Lung microvascular endothelial cell (primary cell): ENCODE data around the gene CPED1. TPM values are rescaled to one million over a fixed set of nuclear protein-coding genes. Genes with fewer than 3 reads are reported as not detected.
A peak's percentile ranks its signal among the peaks of the same experiment; 100 is the strongest.

Source experiments
- DNase-seq, 2 donors: peaks; one replicate each; pipeline versions ENCODE4 v3.0.0 to v3.0.0-alpha.2; 2010; ENCODE audit warnings: low read depth in 2 of 2
- total RNA-seq: library from RNA; depleted of rRNA; stranded (reverse); fragments of >200 nt; gene quantifications from 2 replicates; pipeline ENCODE4 v1.2.1, GENCODE V29; 2014

The CPED1 gene
- 0.20 and 0.87 TPM in 2 replicates for total RNA-seq

DNA sequence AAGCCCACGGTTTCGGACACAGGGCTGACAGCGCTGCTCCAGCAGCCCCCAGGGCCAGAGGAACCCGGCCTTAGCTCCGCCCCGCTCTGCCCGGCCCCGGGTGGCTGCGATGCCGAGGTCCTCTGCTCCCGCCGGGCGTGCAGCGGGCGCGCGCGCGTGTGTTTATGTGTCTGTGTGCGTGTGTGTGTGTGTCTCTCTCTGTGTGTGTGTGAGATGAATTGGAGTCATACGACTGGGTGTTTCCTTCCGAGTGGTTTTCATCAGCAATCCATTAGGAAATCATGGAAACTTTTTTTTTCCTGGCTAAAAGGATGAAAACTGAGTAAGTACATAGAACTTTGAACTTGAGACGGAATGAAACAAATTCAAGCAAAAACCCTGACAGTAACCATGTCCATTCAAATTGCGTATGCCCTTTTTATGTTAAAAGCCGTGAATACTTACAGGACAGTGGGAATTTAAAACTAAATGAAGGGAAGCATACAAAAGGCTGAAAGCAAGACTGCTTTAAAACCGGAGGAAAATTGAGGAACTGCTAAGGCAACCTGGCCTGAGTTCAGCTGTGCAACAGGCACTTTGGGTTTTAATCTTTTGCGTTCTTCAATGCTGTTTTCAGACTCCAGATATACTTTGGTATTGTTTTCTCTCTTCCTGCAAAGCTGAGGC is at the start of gene CPED1:
TSS of gene CPED1 (plus strand) at position 121 of the 666 bp plus-strand sequence. CDS start 911 bp downstream, outside the sequence.
- DNase-seq: peak; percentile 83 to 84

DNA sequence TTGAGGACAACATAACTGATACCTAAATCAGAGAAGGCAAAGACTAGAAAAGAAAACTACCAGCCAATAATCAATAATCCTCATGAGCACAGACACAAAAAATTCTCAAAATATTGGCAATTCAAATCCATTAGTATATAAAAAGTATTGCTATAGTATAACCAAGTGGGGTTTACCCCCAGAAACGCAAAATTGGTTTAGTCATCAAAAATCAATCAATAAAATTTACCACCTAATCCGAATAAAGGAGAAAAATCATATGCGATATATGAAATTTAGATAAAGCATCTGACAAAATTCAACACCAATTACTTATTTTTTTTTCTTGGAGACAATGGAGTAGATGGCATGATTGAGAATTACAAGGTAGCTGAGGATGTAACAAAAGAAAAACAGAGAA is 49.2 kb upstream of the CPED1 start:
- DNase-seq: no peak

DNA sequence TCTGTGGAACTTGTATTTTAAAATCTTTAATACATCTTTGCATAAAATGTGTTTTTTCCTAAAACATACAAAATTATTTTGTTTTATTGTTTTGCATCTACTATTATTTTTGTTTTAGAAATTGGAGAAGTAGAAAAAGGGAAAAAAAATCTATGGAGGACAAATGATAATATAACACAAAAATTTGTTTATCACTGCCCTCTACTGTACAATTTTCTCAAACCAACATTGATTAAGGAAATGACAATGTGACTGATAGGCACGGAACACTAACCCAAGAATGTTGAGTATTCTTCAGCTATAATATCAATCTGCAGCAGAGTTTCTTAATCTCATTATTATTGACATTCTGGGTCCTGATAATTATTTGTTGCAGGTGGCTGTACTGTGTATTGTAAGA is 47.4 kb upstream of the CPED1 start:
- peak; percentile 36 to 65 for DNase-seq

DNA sequence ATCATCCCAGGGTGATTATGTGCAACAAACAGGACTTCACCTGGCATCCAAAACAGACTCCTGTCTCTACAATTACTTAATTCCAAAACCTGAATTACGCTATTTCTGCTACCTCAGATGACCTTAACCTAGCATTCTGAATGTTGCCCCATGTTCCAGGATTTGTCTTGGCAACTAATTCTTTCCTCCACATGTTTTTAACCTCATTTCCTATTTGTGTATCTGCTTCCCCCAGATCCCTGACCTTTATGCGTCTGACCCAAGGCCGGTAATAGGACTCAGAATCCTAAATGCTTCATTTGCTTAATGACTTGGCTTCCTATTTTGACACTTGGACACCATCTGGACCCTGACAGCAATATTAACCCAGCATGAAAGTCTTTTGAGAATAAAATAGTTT is 46.7 kb upstream of the CPED1 start:
- DNase-seq: peak; percentile 91 to 94

- DNase-seq: no peak
Measured at GRCh38 chr7:120942861-120943260, 45.6 kb upstream of the CPED1 start.

GRCh38 chr7:120944826-120945562 is 43.5 kb upstream of the CPED1 start:
- DNase-seq: peak in 1 of 2 donors; percentile 31

- no peak for DNase-seq
Measured at GRCh38 chr7:120947980-120948379, 40.5 kb upstream of the CPED1 start.

GRCh38 chr7:120949393-120949911 is 39.1 kb upstream of the CPED1 start:
- DNase-seq: peak in 1 of 2 donors; percentile 44

- no peak for DNase-seq
Measured at GRCh38 chr7:120949998-120950538, 38.4 kb upstream of the CPED1 start.

DNA sequence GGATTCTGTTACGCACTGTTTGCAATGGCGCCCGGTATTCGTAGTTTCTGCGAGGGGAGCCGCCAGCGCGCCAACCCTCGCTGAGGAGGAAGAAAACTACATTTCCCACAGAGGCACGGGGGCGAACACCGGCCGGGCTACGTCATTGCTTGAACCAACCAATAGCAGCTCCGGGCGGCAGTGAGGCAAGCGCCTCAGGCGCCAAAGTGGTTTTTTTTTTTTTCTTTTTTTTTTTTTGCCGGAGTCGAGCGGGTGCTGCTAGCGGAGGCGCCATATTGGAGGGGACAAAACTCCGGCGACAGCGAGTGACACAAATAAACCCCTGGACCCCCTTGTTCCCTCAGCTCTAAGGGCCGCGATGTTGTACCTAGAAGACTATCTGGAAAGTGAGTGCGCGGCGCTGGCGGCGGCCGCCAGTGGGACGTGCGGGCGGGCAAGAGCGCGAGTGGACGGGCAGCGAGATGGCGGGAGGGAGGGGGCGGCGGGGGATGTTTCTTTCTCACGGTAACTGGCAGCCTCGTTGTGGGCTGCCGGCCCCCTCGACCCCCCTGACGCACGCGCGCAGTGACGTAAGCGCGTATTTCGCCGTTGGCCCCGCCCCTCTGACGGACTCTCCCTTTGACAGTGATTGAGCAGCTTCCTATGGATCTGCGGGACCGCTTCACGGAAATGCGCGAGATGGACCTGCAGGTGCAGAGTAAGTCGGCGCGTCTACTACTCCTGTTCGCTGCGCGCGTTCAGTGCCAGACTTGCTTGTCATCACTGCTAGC is 37.8 kb upstream of the CPED1 start, which contains the start of gene ING3:
TSS of gene ING3 (plus strand) at position 239 of the 770 bp plus-strand sequence. CDS start at position 359, 120 bp downstream.
- DNase-seq: peak; percentile 99

GRCh38 chr7:120951309-120951699 is 37.2 kb upstream of the CPED1 start:
- DNase-seq: no peak

DNA sequence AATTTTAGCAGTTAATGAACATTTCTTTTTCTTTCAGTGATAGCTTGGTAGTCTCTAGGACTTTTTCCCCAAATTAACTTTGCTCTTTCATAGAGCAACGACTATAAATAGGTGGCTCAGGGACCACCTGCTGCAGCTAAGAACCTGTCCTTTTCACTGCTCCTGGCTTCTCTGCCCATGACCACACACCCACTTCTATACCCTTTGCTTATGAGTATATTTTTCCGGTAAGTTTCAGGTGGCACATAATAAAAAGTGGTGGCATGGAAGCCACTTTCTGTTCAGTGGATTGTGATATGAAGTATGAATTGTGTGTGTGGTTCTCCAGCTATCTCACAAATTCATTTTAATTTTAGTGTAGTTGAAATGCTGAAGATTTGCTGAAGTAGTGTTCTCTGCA is 36.7 kb upstream of the CPED1 start:
- DNase-seq: peak in 1 of 2 donors; percentile 13

DNA sequence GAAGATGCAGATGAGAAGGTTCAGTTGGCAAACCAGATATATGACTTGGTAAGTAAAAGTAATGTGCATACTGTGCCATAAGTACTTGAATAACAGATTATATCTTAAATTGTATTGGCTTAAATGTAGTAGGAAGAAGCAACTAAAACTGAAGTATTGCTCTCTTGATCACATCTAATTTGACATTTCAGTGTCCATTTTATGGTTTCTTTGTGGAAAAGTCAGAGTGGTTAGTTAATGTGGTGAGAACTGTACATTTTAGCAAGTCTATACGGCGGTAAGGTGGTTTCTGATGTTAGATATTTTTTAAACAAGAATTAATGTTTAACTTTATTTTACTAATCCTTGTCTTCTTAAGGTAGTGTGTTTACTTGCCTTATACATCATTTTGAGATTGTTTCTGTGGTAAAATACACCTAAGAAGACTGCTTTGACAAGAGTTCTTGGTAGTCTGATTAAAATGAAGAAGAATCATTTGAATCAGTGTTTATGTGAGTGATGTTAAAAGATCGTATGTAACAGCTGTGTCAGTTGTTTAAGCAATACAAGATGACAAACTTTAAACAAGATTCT is 32.8 kb upstream of the CPED1 start:
- DNase-seq: no peak

DNA sequence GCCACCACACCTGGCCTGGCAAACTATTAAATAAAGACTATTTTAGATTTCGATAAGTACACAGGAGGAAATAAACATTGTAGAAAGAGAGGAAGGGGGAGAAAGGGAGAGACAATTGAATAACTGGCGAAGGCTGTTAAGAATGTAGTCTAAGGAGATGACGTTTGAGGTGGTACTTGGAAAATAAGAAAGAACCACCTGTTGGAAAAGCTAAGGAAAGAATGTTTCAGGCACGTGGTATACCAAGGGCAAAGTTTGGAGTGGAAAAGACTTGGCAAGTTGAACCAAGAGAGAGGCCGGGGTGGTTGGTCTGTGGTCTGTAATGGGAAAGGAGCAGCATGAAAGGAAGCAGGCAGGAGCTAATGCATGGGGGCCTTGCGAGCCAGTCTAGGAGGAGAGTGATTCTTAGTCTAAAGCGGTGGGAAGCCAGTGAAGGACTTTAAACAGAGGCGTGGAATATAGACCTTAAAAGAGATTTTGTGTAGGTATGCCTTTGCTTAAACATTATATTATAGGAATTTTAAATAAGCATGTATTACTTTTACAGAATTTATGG is 28.5 kb upstream of the CPED1 start:
- DNase-seq: no peak

- no peak for DNase-seq
Measured at GRCh38 chr7:120960714-120961113, 27.8 kb upstream of the CPED1 start.

GRCh38 chr7:120961638-120962173 is 26.8 kb upstream of the CPED1 start:
- DNase-seq: no peak

- DNase-seq: no peak
Measured at GRCh38 chr7:120964088-120964487, 24.4 kb upstream of the CPED1 start.

DNA sequence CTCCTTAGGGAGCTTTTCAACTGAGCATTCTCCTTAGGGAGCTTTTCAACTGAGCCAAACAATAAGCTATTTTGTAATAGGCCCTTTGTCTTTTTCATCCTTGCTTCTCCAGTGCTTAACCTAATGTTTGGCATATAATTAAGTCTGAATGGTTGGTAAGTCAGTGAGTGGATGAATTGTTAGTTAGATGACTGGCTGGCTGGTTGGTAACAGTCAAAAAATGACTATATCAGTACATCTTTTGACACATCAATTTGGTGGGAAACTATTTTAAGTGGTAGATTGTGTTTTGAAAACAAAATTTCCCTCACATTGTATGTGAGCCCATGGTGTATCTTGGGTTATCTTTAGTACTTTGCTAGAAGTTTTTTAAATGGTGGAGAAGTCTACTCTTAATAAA is 21.6 kb upstream of the CPED1 start:
- DNase-seq: no peak

DNA sequence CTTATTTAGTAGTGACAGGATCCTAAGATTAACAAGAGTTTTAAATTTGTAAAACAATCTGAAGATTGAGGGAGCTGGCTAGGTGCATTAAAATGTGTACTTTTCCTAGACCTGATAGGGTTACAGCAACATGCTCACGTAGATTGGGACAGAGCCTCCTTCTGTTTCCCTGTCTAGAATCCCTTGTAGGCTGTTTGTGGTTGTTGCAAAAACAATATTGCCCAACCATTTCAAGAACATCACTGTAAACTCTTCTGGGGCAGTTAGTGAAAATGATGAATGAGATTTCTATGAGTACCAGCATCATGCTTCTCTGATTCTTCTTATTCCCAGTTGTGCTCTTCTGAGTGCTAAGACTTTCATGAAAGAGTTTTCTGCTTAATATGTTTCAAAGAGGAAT is 14.7 kb upstream of the CPED1 start:
- DNase-seq: no peak

- no peak for DNase-seq
Measured at GRCh38 chr7:120979765-120980499, 8.6 kb upstream of the CPED1 start.
